HG02884 (cell line): Measurements from ENCODE around the gene NF1.
"Not testable (repeated sequence)": the region's sequence is repeated elsewhere in the genome, so short reads cannot be mapped to it uniquely, and the experiment has no call there.

ENCODE experiments used
- ATAC-seq: cut with Tn5 transposase; IDR thresholded peaks from one replicate; pipeline ENCODE4 v1.9.1; 2021; ENCODE audit warnings: mild to moderate bottlenecking, moderate library complexity; ENCODE audit not compliant: unreplicated experiment

Gene NF1

DNA sequence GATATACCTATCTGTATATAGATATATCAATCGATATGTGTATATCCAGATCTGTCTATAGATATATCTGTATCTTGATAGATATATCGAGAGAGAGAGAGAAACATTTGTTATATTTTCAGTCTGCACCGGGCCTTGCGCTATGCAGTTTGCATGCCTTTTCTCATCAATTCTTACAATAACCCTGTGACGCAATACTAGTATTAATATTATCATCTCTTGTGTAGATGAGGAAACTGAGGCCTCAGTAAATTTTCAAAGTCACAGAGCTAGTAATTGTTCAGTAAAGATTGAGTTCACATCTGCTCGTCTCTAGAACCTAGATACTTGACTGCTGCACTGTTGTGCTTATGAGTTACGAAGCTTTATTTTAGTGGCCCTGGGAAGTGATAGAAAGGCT lies 77.6 kb downstream of the NF1 start:
- no peak for ATAC-seq

DNA sequence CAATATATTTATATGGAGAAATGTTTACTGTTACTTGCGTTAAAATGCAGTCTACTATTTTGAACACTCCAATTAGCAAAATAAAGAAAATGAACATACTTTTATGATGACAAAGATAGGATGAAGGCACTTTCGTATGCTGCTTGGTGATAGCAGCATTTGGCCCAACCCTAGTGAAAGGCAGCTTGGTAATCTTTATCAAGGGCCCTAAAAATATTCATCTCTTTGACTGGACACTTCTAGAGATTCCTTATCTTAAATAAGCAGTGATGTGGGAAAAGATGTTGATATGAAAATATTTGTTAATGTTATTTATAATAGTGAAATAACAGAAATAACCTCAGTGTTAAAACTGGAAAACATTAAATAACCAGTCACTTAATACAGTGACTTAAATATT lies 79.4 kb downstream of the NF1 start:
- ATAC-seq, result no peak

DNA sequence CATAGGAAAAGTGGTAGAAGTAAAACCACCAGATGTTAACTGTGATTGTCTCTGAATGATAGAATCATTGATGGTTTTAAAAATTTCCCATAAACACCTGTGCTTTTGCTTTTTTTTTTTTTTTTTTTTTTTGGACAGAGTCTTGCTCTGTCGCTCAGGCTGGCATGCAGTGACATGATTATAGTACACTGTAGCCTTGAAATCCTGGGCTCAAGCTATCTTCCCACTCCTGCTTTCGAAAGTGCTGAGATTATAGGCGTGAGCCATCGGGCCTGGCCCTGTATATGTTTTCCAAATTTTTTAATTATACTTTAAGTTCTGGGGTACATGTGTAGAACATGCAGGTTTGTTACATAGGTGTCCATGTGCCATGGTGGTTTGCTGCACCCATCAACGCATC lies 80.5 kb downstream of the NF1 start:
- ATAC-seq, result no peak

DNA sequence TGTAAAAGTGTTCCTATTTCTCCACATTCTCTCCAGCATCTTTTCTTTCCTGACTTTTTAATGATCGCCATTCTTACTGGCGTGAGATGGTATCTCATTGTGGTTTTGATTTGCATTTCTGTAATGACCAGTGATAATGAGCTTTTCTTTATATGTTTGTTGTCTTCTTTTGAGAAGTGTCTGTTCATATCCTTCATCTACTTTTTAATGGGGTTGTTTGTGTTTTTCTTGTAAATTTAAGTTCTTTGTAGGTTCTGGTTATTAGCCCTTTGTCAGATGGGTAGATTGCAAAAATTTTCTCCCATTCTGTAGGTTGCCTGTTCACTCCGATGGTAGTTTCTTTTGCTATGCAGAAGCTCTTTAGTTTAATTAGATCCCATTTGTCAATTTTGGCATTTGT lies 81.4 kb downstream of the NF1 start:
- not testable (repeated sequence) for ATAC-seq

DNA sequence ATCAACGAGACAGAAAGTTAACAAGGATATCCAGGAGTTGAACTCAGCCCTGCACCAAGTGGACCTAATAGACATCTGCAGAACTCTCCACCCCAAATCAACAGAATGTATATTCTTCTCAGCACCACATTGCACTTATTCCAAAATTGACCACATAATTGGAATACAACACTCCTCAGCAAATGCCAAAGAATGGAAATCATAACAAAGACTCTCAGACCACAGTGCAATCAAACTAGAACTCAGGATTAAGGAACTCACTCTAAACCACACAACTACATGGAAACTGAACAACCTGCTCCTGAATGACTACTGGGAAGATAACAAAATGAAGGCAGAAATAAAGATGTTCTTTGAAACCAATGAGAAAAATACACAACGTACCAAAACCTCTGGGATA lies 84.2 kb downstream of the NF1 start:
- not testable (repeated sequence) for ATAC-seq

DNA sequence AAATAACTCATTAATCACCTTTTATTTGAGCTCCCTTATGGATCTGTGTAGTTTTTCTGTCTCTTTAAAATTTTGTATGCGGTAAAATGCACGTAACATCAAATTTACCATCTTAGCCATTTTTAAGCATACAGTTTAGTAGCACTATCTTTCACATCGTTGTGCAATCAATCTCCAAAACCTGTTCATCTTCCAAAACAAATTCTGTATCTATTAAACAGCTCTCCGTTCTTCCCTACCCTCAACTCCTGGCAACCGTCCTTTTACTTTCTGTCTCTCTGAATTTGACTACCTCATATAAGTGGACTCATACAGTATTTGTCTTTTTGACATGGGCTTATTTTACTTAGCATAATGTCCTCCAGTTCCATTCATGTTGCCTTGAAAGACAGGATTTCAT lies 100.5 kb downstream of the NF1 start:
- no peak for ATAC-seq

DNA sequence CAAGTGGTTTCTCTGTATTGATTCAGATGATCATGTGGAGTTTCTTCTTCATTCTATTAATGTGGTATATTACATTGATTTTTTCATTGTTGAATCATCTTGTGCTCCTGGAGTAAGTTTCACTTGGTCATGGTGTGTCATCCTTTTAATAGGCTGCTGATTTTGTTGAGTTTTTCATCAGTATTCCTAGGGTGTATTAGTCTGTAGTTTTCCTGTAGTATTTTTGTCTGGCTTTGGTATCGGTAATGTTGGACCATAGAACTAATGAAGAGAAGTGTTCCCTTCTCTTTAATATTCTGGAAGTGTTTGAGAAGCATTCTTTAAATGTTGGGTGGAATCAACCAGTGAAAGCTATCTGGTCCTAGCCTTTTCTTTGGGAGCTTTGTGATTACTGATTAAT lies 103.2 kb downstream of the NF1 start:
- ATAC-seq, result no peak

DNA sequence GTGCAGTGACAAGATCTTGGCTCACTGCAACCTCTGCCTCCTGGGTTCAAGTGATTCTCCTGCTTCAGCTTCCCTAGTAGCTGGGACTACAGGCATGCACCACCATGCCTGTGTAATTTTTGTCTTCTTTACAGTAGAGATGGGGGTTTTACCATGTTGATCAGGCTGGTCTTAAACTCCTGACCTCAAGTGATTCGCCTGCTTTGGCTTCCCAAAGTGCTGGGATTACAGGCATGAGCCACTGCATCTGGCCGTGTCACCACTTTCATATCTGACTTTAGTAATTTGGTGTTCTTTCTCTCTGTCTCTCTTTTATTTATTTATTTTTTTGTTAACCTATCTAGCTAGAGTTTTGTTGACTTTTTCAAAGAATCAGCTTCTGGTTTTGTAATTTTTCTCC lies 103.9 kb downstream of the NF1 start:
- ATAC-seq, result not testable (repeated sequence)

DNA sequence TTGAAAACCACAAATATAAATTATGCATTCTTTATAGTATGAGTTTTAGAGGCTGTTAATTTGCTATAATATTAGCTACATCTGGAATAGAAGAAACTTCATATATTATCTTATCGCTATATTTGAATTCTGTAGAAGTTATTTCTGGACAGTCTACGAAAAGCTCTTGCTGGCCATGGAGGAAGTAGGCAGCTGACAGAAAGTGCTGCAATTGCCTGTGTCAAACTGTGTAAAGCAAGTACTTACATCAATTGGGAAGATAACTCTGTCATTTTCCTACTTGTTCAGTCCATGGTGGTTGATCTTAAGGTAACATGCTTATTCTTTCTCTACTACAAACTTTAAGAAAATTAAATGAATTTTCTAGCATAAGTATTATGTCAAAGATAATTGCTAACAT lies 105.5 kb downstream of the NF1 start:
- no peak for ATAC-seq

DNA sequence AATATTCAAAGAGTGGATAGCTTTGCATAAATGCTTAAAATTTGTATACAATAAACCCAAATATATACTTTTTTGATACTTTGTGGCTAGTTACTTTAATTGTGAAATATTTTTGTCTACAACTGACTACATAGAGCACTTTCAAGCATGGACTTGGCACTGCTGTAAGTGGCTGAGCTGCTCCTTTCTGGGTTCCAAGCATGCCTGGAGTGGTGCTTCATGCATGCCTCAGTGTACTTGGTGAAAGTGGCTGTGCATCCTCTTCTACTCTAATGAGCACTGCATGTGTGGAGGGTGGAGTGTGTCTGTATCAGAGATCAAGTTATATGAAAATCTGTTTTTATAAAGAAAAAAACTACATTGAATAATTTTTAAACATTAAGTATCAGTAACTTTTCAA lies 108.2 kb downstream of the NF1 start:
- ATAC-seq, result no peak

DNA sequence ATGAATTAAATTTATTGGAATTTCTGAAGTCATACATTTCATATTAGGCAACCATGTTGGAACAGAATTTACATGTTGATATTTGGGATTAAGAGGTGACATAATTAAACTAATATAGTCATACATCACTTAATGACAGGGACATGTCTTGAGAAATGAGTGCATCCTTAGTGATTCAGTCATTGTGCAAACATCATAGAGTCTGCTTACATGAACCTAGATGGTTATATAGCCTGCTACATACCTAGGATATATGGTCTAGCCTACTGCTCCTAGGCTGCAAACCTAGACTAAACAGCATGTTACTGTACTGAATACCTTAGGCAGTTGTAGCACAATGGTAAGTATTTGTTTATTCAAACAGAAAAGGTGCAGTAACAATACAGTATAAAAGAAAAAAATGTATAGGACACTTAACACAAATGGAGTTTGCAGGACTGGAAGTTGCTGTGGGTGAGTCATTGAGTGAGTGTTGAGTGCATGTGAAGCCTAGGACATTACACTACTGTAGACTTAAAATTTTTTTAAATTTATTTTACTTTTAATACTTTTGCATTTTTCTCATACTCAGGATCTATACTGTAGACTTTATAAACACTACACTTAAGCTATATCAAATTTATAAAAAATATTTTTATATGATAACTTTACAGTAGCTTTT lies 116.7 kb downstream of the NF1 start:
- ATAC-seq, result no peak

DNA sequence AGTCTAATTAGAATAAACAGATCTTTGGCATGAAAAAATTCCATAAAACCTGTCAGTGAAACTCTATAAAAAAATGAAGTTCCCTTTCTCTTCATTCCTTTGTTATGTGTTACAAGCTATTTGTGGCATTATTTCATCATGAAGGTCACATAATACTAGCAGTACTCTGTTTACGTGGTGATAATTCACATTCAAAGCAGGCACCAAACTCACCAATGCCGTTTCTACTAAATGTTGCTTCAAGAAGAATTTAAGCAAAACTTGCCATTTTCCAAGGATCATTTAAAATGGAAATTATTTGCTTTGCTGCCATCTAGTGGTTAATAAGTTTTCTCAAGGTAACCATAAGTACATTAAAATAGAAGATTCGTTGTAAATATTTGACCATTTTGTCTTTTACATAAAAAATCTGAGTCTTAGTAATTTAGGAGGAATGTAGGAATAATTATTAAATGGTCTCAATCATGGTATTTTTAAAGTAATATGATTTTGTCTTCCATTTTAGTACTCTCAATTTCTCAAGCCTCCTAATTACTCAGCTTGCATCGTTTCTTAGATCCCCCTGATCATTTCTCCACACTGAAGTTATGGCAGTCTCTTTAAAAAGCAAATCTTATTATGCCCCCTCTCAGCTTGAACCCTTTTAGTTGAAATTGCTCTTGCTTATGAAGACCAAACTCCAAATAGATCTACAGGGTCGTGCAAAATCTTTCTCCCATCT lies 121.4 kb downstream of the NF1 start:
- ATAC-seq, result no peak

DNA sequence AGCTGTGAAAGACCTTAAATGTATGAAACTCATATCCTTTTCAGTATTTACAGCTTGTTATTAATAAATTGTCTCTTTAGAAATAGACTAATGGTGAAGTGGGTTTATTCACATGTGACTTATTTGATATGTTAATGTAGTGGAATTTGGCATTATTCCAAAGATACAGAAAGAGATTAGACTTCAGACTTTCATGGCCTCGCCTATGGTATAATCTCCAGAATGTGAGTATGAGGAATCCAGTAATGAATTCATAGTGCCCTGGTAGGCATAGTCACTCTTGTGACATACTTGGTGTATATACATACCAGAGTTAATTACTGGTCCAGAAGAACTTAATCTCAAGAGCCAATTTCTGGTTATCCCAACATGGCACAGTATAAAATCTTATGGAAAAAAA lies 129.6 kb downstream of the NF1 start:
- no peak for ATAC-seq

DNA sequence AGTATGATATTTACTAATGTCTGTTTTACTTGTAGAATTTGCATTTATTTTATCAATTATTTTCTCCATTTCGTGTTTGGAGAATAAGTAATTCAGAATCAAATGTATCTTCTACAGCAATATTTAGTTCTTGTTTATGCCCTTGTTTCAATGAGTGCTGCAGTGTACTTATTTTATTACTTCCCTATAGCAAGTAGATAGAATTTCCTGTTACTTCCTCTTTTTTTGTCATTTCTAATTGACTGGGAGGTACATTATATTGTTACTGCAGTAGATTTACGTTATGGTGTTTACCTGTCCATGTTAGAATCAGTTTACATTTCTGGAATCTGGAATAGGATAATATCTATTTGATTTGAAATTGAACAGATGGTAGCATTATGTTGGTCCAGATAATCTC lies 131.1 kb downstream of the NF1 start:
- no peak for ATAC-seq

DNA sequence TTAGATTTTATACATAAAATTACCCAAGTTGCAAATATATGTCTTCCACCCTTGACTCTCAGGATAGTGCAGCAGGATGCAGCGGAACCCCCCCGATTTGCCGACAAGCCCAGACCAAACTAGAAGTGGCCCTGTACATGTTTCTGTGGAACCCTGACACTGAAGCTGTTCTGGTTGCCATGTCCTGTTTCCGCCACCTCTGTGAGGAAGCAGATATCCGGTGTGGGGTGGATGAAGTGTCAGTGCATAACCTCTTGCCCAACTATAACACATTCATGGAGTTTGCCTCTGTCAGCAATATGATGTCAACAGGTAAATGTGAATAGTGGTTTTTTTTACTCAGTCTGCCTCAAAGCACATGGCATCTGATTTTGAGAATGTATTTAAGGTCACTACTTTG lies 131.6 kb downstream of the NF1 start:
- no peak for ATAC-seq

DNA sequence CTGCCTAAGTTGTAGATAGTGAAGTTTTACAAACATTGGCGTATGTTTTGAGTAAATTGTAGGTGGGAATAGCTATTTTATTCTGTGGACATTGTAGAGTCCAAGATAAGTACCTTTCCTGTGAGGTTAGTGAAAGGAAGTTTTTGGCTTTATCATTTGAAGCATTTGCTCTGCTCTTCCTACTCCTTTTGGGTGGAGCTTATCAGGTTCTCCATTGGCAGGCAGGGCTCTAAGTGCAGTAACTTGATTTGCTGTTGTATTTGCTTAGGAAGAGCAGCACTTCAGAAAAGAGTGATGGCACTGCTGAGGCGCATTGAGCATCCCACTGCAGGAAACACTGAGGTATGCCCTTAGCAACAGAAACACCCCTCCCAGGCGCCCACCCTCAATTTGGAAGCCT lies 132.2 kb downstream of the NF1 start:
- no peak for ATAC-seq

DNA sequence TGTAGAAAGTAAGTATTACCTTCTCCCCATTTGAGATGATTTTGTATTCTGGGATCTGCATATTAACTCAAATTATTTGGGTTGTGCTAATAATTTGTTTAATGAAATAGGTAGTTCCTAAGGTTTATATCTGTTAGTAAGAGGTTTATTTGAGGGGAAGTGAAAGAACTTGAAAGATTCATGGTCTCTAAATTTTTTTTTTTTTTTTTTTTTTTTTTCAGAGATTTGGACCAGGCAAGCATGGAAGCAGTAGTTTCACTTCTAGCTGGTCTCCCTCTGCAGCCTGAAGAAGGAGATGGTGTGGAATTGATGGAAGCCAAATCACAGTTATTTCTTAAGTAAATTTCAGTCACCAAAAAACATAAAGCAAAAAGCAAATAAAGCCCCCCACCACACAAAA lies 137.1 kb downstream of the NF1 start:
- no peak for ATAC-seq

DNA sequence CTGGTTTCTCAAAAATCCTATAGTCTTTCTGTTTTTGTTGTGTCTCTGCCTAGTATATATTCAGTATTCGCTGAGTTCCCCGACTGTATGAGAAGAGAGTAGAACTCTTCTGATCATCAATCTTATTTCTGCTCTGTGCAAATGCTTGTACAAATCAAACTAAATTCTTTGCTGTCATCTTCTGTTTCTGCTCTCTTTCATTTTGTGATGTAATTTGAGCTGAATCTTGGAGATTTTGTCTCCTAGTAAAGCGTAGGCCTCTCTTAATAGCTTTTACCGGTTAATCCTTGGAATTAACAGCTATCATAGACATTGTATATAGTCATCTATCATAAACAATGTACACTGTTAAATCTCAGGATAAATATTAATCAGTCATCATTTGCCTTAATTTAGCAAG lies 140.3 kb downstream of the NF1 start:
- no peak for ATAC-seq

DNA sequence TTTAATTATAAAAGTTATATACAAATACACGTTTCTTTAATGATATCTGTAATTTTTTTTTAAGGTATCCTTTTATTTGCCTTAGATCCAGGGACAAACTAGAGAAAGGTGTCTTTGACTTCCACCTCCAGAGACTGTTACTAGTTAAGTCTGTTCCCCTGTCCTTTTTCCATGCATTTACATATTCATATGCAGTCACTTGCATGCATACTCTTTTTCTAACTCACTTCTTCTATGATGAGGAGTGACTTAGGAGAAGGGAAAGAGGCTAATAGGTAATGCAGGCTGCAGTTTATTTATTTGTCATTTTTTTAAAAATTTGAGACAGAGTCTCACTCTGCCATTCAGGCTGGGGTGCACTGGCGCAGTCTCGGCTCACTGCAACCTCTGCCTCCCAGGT lies 141.4 kb downstream of the NF1 start:
- ATAC-seq, result no peak

DNA sequence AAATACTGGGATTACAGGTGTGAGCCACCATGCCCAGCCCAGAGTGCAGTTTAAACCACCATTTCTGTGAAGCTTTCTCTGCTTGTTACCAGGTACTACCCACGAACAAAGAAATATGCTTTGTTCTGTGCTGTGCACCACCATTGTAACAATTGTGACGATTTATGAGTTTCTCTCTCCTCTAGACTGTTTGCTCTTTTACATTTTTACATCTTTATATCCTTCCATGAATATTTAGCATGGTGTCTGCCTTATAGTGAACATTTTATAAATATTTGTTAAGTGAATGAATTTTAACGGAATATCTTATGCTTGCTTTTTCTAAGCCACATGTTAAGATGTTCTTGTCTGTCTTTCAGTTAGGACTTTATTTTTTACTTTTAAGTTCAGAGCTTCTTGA lies 141.9 kb downstream of the NF1 start:
- ATAC-seq, result no peak

DNA sequence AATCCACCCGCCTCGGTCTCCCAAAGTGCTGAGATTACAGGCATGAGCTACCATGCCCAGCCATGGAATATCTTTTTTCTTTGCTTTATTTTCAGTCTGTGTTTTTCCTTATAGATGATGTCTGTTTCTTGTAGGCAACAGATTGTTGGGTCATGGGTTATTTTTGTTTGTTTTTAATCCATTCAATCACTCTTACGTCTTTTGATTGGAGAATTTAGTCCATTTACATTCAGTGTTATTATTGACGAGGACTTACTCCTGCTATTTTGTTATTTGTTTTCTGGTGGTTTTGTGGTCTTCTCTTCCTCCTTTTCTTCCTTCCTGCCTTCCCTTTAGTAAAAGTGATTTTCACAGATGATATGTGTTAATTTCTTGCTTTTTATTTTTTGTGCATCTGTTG lies 146.3 kb downstream of the NF1 start:
- ATAC-seq, result no peak

DNA sequence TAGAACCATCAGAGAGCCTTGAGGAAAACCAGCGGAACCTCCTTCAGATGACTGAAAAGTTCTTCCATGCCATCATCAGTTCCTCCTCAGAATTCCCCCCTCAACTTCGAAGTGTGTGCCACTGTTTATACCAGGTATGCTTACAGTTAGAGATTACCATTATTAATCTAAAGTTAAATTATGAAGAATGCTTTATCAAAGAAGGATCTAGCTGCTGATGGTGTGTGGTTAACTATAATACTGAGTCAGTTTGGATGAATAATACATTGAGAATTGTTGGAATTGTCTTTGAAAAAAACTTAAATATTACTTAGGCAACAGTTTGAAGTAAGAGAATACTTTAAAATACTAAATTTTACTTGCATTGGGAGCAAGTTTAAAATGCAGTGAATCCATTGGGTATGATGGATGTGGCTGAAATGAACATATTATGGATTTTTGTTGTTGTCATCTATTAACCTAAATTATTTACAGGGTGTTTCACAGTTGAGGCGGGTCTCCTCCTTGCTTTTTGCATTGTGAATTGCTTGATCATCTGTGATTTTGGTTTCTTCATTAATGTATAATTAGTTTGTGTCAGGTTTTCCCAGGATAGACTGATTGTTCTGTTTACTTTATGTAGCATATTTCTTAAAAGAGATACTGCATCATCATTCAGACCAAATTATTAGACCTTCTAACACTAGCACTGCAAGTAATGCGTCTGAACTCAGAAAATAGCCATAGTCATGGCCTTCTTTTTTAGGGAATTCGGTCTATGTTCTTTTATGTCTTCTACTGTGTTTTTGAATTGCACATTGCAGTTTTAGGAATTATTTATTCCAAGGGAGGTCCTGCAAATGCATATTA lies 154.4 kb downstream of the NF1 start:
- ATAC-seq, result no peak
